GM13976 (cell line): Measurements from ENCODE around the gene COG8.
"Not testable (repeated sequence)": the region's sequence is repeated elsewhere in the genome, so short reads cannot be mapped to it uniquely, and the experiment has no call there.

ENCODE experiments used
- DNase-seq: peaks from one replicate; pipeline ENCODE4 v3.0.0; 2012; ENCODE audit warnings: low spot score
- CTCF ChIP-seq: IDR thresholded peaks from 2 replicates; pipeline ENCODE4 v1.5.1; 2012; ENCODE audit warnings: borderline replicate concordance, mild to moderate bottlenecking; ENCODE audit not compliant: insufficient read depth; ENCODE audit errors: extremely low read depth, missing control alignments, control extremely low read depth
- in situ Hi-C: fragments of 300-500 bp; cut with MboI; formaldehyde crosslinking; loops from one replicate; pipeline ENCODE4 v1.12.0; 2022; ENCODE audit warnings: low sequenced_read_pairs, mixed read lengths, inconsistent platforms; ENCODE audit not compliant: unreplicated experiment

Gene COG8

GRCh38 chr16:69307091-69307490 lies 32.3 kb downstream of the COG8 start:
- no peak for TF ChIP-seq CTCF
- in situ Hi-C loops = no loop called here
- no peak for DNase-seq

GRCh38 chr16:69306031-69306430 lies 33.3 kb downstream of the COG8 start:
- no peak for DNase-seq
- TF ChIP-seq CTCF = no peak
- in situ Hi-C loops = no loop called here

GRCh38 chr16:69302301-69302700 lies 37.1 kb downstream of the COG8 start:
- in situ Hi-C loops = no loop called here
- no peak for TF ChIP-seq CTCF
- no peak for DNase-seq

- no peak for DNase-seq
- in situ Hi-C loops = no loop called here
- no peak for TF ChIP-seq CTCF
Measured at GRCh38 chr16:69301861-69302260, 37.5 kb downstream of the COG8 start.

GRCh38 chr16:69301187-69301586 lies 38.2 kb downstream of the COG8 start:
- in situ Hi-C loops = no loop called here
- no peak for DNase-seq
- no peak for TF ChIP-seq CTCF

GRCh38 chr16:69298261-69298660 lies 41.1 kb downstream of the COG8 start:
- no peak for TF ChIP-seq CTCF
- in situ Hi-C loops = no loop called here
- no peak for DNase-seq

- in situ Hi-C loops = not testable (repeated sequence)
Measured at GRCh38 chr16:69296771-69297170, 42.6 kb downstream of the COG8 start.

More at GRCh38 chr16:69296771-69297170, 42.6 kb downstream of the COG8 start:
- not testable (repeated sequence) for DNase-seq
